ENCODE results near the gene SEC22A. TPM values are rescaled to one million over a fixed set of nuclear protein-coding genes. Genes with fewer than 3 reads are reported as not detected.
A peak's percentile ranks its signal among the peaks of the same experiment; 100 is the strongest.

Gene SEC22A
- total and polyA plus RNA-seq, 4 donors: 10.2 to 17.3 (median 13.6) TPM

- DNase-seq (no peak), ATAC-seq (ENCODE audit: low FRiP score) (no peak)
- Histone ChIP-seq H3K36me3 (ENCODE audit: control insufficient read depth in 1 of 2, insufficient read depth in 2 of 2, low read length in 1 of 2) (peaks cover 3 to 4% of the 10 kb centered on the region in 2 donors), H3K4me1 (ENCODE audit: control insufficient read depth in 1 of 2, insufficient read depth in 2 of 2, low read length in 2 of 2) (no peaks in the 10 kb centered on the region), H3K27ac (ENCODE audit: low read depth in 1 of 2, low read length in 2 of 2) (no peak overlapping the region), H3K9me3 (ENCODE audit: control insufficient read depth, low read length) (no peaks in the 10 kb centered on the region), H3K27me3 (ENCODE audit: control insufficient read depth in 1 of 2, insufficient read depth in 2 of 2, low read length in 1 of 2) (no peaks in the 10 kb centered on the region), H3K4me3 (ENCODE audit: low read length in 2 of 2) (no peak overlapping the region)
- WGBS, 2 donors: 77% methylated on average over 2 of the region's 2 CpGs
- intact Hi-C loops (cut with DNase I): no loop called here
Measured at GRCh38 chr3:123168605-123169004, 33.1 kb upstream of the SEC22A start.

GRCh38 chr3:123169492-123169929, 32.2 kb upstream of the SEC22A start:
- H3K9me3 ChIP-seq (ENCODE audit: control insufficient read depth, low read length): no peaks in the 10 kb centered on the region
- no peaks in the 10 kb centered on the region for H3K27me3 ChIP-seq (ENCODE audit: control insufficient read depth in 1 of 2, insufficient read depth in 2 of 2, low read length in 1 of 2)
- intact Hi-C loops (cut with DNase I): no loop called here
- WGBS, 2 donors: 39 to 42% methylated on average over 5 of the region's 5 CpGs
- DNase-seq (no peak), ATAC-seq (ENCODE audit: low FRiP score) (no peak)
- H3K4me1 ChIP-seq (ENCODE audit: control insufficient read depth in 1 of 2, insufficient read depth in 2 of 2, low read length in 2 of 2): no peaks in the 10 kb centered on the region
- H3K27ac ChIP-seq (ENCODE audit: low read depth in 1 of 2, low read length in 2 of 2): no peak overlapping the region
- peaks cover 0 to 4% of the 10 kb centered on the region in 2 donors for H3K36me3 ChIP-seq (ENCODE audit: control insufficient read depth in 1 of 2, insufficient read depth in 2 of 2, low read length in 1 of 2)
- H3K4me3 ChIP-seq (ENCODE audit: low read length in 2 of 2): no peak overlapping the region

DNA sequence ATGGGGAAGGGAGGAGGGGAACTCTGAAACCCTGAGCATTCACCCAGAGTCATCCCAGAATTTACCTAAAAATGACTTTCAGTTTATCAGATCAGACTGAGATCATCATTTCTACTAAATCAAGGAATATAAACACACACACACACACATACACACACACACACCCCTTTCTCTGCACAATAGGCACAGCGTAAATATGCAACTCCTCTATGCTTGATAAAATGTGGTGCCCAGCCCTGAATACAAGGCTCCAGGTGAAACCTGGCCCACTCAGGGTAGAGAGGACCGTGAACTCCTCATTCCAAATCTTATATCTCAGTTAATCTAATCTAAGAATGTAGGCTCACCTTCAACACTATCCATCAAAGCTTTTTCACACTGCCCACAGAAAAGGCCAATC, 31.8 kb upstream of the SEC22A start:
- H3K27me3 ChIP-seq (ENCODE audit: control insufficient read depth in 1 of 2, insufficient read depth in 2 of 2, low read length in 1 of 2): no peaks in the 10 kb centered on the region
- no peaks in the 10 kb centered on the region for H3K4me1 ChIP-seq (ENCODE audit: control insufficient read depth in 1 of 2, insufficient read depth in 2 of 2, low read length in 2 of 2)
- no peak for DNase-seq
- no peak overlapping the region for H3K4me3 ChIP-seq (ENCODE audit: low read length in 2 of 2)
- WGBS, 2 donors: 40 to 49% methylated on average over 2 of the region's 2 CpGs
- no peak overlapping the region for H3K27ac ChIP-seq (ENCODE audit: low read depth in 1 of 2, low read length in 2 of 2)
- intact Hi-C loops (cut with DNase I): no loop called here
- no peaks in the 10 kb centered on the region for H3K36me3 ChIP-seq (ENCODE audit: control insufficient read depth in 1 of 2, insufficient read depth in 2 of 2, low read length in 1 of 2)
- H3K9me3 ChIP-seq (ENCODE audit: control insufficient read depth, low read length): no peaks in the 10 kb centered on the region
- ATAC-seq (ENCODE audit: low FRiP score): no peak

DNA sequence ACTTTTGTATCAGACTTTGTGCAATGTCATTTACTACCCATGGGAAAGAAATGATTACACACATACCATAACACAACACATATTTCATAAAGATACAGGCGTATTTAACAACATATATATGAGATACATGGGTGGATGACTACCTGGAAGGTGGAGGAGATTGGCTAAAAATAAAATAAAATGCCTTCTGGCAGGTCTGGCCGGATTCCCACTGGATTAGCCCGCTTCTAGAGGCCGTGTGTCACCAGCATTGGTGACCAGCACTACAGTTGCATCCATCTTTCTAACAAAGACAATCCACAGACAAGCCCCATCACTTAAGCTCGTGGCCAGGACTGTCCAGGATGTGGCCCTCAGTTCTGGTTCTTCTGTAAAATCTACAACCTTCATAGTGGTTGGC, 21.0 kb upstream of the SEC22A start:
- H3K27me3 ChIP-seq (ENCODE audit: control insufficient read depth in 1 of 2, insufficient read depth in 2 of 2, low read length in 1 of 2): no peaks in the 10 kb centered on the region
- H3K9me3 ChIP-seq (ENCODE audit: control insufficient read depth, low read length): no peaks in the 10 kb centered on the region
- ATAC-seq (ENCODE audit: low FRiP score) (no peak), DNase-seq (no peak)
- intact Hi-C loops (cut with DNase I): no loop called here
- no peak overlapping the region for H3K27ac ChIP-seq (ENCODE audit: low read depth in 1 of 2, low read length in 2 of 2)
- no peaks in the 10 kb centered on the region for H3K4me1 ChIP-seq (ENCODE audit: control insufficient read depth in 1 of 2, insufficient read depth in 2 of 2, low read length in 2 of 2)
- WGBS, 2 donors: 93 to 94% methylated on average over 5 of the region's 5 CpGs
- H3K4me3 ChIP-seq (ENCODE audit: low read length in 2 of 2): no peak overlapping the region
- no peaks in the 10 kb centered on the region for H3K36me3 ChIP-seq (ENCODE audit: control insufficient read depth in 1 of 2, insufficient read depth in 2 of 2, low read length in 1 of 2)

DNA sequence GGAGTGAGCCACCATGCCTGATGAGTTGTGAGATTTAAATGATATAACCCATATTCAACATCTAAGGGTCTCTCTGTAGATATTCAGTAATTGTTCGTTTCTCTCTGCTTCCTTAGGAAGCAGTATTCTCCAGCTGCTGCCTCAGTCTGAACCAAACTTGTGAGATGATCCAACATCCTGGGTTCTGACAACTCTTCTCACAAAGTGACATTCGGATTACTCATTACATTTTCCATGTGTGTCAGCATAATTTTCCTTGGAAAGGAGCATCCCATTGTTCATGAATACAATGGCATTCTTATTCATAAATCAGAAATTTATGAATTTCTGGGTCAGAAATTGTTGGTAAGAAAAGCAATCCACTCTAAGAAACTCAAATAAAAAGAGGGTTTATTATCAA, 15.0 kb upstream of the SEC22A start:
- H3K9me3 ChIP-seq (ENCODE audit: control insufficient read depth, low read length): no peaks in the 10 kb centered on the region
- H3K36me3 ChIP-seq (ENCODE audit: control insufficient read depth in 1 of 2, insufficient read depth in 2 of 2, low read length in 1 of 2): no peaks in the 10 kb centered on the region
- no peaks in the 10 kb centered on the region for H3K27me3 ChIP-seq (ENCODE audit: control insufficient read depth in 1 of 2, insufficient read depth in 2 of 2, low read length in 1 of 2)
- no peak overlapping the region for H3K4me3 ChIP-seq (ENCODE audit: low read length in 2 of 2)
- no peak for DNase-seq
- no peak for ATAC-seq (ENCODE audit: low FRiP score)
- no peaks in the 10 kb centered on the region for H3K4me1 ChIP-seq (ENCODE audit: control insufficient read depth in 1 of 2, insufficient read depth in 2 of 2, low read length in 2 of 2)
- WGBS, 2 donors: 85 to 93% methylated on average over 2 of the region's 2 CpGs
- intact Hi-C loops (cut with DNase I): no loop called here
- H3K27ac ChIP-seq (ENCODE audit: low read depth in 1 of 2, low read length in 2 of 2): no peak overlapping the region

DNA sequence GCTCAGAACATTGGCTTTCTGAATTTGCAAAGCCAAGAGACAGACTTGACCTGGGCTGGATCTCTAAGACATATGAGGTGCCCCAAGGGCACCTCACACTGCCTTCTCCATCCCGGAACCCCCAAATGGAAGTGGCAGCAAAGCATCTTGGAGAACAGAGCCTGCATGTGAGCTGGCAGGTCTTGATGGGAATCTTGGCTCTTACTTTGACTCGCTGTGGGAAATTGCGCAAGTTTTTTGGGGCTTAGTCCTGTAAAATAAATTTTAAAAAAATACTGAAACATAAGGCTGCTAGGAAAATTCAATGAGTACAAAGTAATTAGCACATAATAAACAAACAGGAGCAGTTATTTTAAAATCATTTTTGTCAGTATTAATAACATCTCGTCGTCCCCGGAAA, 13.7 kb upstream of the SEC22A start:
- Histone ChIP-seq H3K9me3 (ENCODE audit: control insufficient read depth, low read length) (no peaks in the 10 kb centered on the region), H3K4me1 (ENCODE audit: control insufficient read depth in 1 of 2, insufficient read depth in 2 of 2, low read length in 2 of 2) (no peaks in the 10 kb centered on the region), H3K36me3 (ENCODE audit: control insufficient read depth in 1 of 2, insufficient read depth in 2 of 2, low read length in 1 of 2) (no peaks in the 10 kb centered on the region), H3K4me3 (ENCODE audit: low read length in 2 of 2) (no peak overlapping the region), H3K27me3 (ENCODE audit: control insufficient read depth in 1 of 2, insufficient read depth in 2 of 2, low read length in 1 of 2) (no peaks in the 10 kb centered on the region), H3K27ac (ENCODE audit: low read depth in 1 of 2, low read length in 2 of 2) (no peak overlapping the region)
- ATAC-seq (ENCODE audit: low FRiP score): no peak
- 94 to 95% methylated on average over 6 of the region's 6 CpGs for WGBS, 2 donors
- intact Hi-C loops (cut with DNase I): no loop called here
- DNase-seq: no peak

DNA sequence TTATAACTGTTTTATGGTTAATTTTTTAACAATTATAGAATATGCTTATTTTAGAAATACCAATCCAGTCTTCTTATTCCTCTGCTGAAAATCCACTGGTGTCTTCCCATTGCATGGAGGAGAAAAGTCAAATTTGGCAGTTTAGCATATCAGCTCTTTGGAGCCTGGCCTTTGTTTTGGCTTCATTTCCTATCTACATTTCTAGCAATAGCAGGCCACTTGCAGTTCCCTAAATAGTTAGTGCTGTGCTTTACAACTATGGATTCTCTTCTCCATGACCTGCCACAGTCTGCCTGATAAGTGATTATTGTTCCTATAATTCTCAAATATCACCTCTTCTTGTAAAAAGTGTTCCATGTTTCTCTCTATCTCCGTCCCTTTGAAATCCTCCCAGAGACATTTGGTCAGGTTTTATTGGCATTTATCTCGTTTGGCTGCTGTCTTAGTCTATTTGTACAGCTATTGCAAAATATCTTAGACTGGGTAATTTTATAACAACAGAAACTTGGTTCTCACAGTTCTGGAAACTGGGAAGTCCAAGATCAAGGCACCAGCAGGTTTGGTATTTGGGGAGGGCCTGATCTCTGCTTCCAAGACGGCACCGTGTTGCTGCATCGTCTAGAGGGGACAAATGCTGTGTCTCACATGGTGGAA, 8.2 kb upstream of the SEC22A start:
- no peak for ATAC-seq (ENCODE audit: low FRiP score)
- Histone ChIP-seq H3K27ac (ENCODE audit: low read depth in 1 of 2, low read length in 2 of 2) (no peak overlapping the region), H3K36me3 (ENCODE audit: control insufficient read depth in 1 of 2, insufficient read depth in 2 of 2, low read length in 1 of 2) (no peaks in the 10 kb centered on the region), H3K4me3 (ENCODE audit: low read length in 2 of 2) (no peak overlapping the region), H3K4me1 (ENCODE audit: control insufficient read depth in 1 of 2, insufficient read depth in 2 of 2, low read length in 2 of 2) (no peaks in the 10 kb centered on the region), H3K27me3 (ENCODE audit: control insufficient read depth in 1 of 2, insufficient read depth in 2 of 2, low read length in 1 of 2) (no peaks in the 10 kb centered on the region), H3K9me3 (ENCODE audit: control insufficient read depth, low read length) (no peaks in the 10 kb centered on the region)
- 31 to 48% methylated on average over 5 of the region's 5 CpGs for WGBS, 2 donors
- intact Hi-C loops (cut with DNase I): no loop called here
- DNase-seq: no peak

DNA sequence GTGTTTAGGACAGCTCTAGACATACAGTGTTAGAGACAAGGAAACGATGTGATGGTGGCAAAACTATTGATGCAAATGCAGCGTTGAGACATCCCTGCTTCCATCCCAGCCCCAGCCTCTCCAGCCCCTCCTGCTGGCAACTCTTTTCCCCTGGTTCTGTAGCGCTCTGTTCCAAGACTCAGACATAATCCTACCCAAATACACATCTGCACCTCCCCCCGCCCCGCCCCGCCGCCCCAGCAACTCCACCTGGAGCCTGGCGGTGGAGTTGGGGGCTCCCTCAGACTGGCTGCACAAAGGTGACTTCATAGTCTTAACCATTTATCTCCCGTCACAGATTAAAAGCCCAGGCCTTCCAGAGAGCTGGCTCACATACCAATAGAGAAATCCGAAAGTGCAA, 7.2 kb upstream of the SEC22A start:
- H3K4me1 ChIP-seq (ENCODE audit: control insufficient read depth in 1 of 2, insufficient read depth in 2 of 2, low read length in 2 of 2): no peaks in the 10 kb centered on the region
- peak in 1 of 2 donors; percentile 42 for DNase-seq
- 54 to 60% methylated on average over 10 of the region's 10 CpGs for WGBS, 2 donors
- no peak overlapping the region for H3K4me3 ChIP-seq (ENCODE audit: low read length in 2 of 2)
- H3K36me3 ChIP-seq (ENCODE audit: control insufficient read depth in 1 of 2, insufficient read depth in 2 of 2, low read length in 1 of 2): no peaks in the 10 kb centered on the region
- H3K27ac ChIP-seq (ENCODE audit: low read depth in 1 of 2, low read length in 2 of 2): no peak overlapping the region
- ATAC-seq (ENCODE audit: low FRiP score): no peak
- H3K27me3 ChIP-seq (ENCODE audit: control insufficient read depth in 1 of 2, insufficient read depth in 2 of 2, low read length in 1 of 2): no peaks in the 10 kb centered on the region
- H3K9me3 ChIP-seq (ENCODE audit: control insufficient read depth, low read length): no peaks in the 10 kb centered on the region
- intact Hi-C loops (cut with DNase I): no loop called here

GRCh38 chr3:123198372-123198771, 3.4 kb upstream of the SEC22A start:
- no peaks in the 10 kb centered on the region for H3K27me3 ChIP-seq (ENCODE audit: control insufficient read depth in 1 of 2, insufficient read depth in 2 of 2, low read length in 1 of 2)
- H3K27ac ChIP-seq (ENCODE audit: low read depth in 1 of 2, low read length in 2 of 2): no peak overlapping the region
- no peaks in the 10 kb centered on the region for H3K4me1 ChIP-seq (ENCODE audit: control insufficient read depth in 1 of 2, insufficient read depth in 2 of 2, low read length in 2 of 2)
- DNase-seq (no peak), ATAC-seq (ENCODE audit: low FRiP score) (no peak)
- intact Hi-C loops (cut with DNase I): no loop called here
- no peaks in the 10 kb centered on the region for H3K9me3 ChIP-seq (ENCODE audit: control insufficient read depth, low read length)
- 96% methylated on average over 1 of the region's 1 CpG for WGBS, 2 donors
- no peak overlapping the region for H3K4me3 ChIP-seq (ENCODE audit: low read length in 2 of 2)
- H3K36me3 ChIP-seq (ENCODE audit: control insufficient read depth in 1 of 2, insufficient read depth in 2 of 2, low read length in 1 of 2): no peaks in the 10 kb centered on the region
